ENCODE data around the gene TRABD2B. TPM values are rescaled to one million over a fixed set of nuclear protein-coding genes. Genes with fewer than 3 reads are reported as not detected.

TRABD2B gene
- total and polyA plus RNA-seq, 2 of the 13 experiments (the other 11 are each of a cell fraction or from before 2014, with no cell fraction given), result 0.04 TPM; not detected in 1

DNA sequence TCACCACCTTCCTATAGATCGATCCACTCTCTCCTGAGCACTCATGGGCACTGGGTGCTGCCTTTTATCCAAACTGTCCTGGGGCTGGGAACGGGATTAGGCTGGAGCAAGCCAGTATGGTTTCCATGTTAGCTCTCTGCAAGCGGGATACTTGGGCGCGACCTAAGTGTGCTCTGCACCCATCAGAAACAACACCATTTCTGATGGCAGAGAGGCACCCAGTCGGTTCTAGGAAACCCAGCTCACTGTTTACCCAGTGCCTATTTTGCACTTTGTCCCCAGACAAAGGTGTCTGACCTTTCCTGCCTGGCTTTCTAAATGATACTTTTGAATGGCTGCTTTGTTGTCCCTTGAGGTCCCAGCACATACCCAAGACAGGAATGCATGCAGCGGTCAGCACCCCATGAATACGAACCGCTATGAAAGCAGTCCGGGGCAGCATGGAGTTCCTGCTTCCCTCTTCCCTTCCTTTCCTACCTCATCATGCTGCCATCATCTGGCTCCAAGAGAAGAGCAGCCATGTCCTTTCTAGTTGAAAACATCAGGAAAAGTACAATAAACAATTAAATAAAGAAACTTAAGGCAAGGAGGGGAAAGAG, 83.9 kb downstream of the TRABD2B start (continued):
- TF ChIP-seq ZBTB7B (CRISPR knock-in tag; IDR thresholded peaks at IDR 0.05) (no peak; the same call in 1 of the 2 replicates), NFAT5 (CRISPR knock-in tag; IDR thresholded peaks at IDR 0.05) (no peak), MLXIP (CRISPR knock-in tag; IDR thresholded peaks at IDR 0.05; ENCODE audit: borderline replicate concordance) (no peak; the same call in 1 of the 2 replicates), SMAD9 (CRISPR knock-in tag; IDR thresholded peaks at IDR 0.05) (no peak), ZNF282 (IDR thresholded peaks at IDR 0.05; ENCODE audit: partially characterized antibody) (no peak), POGK (CRISPR knock-in tag; conservative IDR thresholded peaks at IDR 0.05) (no peak), ZNF3 (CRISPR knock-in tag; IDR thresholded peaks at IDR 0.05) (peak; percentile 46; the same call in 1 of the 2 replicates), AKAP8 (CRISPR knock-in tag; IDR thresholded peaks at IDR 0.05) (no peak), ZFYVE20 (CRISPR knock-in tag; IDR thresholded peaks at IDR 0.05; ENCODE audit: borderline replicate concordance, low read depth) (no peak), NFE2L1 (CRISPR knock-in tag; IDR thresholded peaks at IDR 0.05; ENCODE audit: borderline replicate concordance) (no peak), ZNF367 (CRISPR knock-in tag; IDR thresholded peaks at IDR 0.05; ENCODE audit: borderline replicate concordance) (no peak), ARID3A (IDR thresholded peaks at IDR 0.05; ENCODE audit: low read depth, low read length) (0 out of 2 replicates have a peak, but pooled peaks have one; percentile 21), EZH2 (conservative IDR thresholded peaks at IDR 0.05; ENCODE audit: low read depth, low read length) (no peak), ZNF629 (CRISPR knock-in tag; conservative IDR thresholded peaks at IDR 0.05) (no peak)
- TF ChIP-seq, protein P1, sequence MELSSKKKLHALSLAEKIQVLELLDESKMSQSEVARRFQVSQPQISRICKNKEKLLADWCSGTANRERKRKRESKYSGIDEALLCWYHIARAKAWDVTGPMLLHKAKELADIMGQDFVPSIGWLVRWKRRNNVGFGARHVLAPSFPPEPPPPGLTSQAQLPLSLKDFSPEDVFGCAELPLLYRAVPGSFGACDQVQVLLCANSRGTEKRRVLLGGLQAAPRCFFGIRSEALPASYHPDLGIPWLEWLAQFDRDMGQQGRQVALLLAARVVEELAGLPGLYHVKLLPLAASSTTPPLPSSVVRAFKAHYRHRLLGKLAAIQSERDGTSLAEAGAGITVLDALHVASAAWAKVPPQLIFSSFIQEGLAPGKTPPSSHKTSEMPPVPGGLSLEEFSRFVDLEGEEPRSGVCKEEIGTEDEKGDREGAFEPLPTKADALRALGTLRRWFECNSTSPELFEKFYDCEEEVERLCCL (CRISPR knock-in tag; IDR thresholded peaks at IDR 0.05; ENCODE audit: borderline replicate concordance), result no peak
